GM19035 (cell line): ENCODE results near the gene SF3B3.

ENCODE experiments used
- ATAC-seq: cut with Tn5 transposase; IDR thresholded peaks from one replicate; pipeline ENCODE4 v1.9.1; 2021; ENCODE audit not compliant: unreplicated experiment

SF3B3 gene

GRCh38 chr16:70589998-70590471, 66.4 kb downstream of the SF3B3 start:
- no peak for ATAC-seq

GRCh38 chr16:70590722-70591415, 67.3 kb downstream of the SF3B3 start:
- no peak for ATAC-seq

GRCh38 chr16:70591615-70592014, 68.0 kb downstream of the SF3B3 start:
- no peak for ATAC-seq

GRCh38 chr16:70592106-70592571, 68.5 kb downstream of the SF3B3 start:
- ATAC-seq: no peak

GRCh38 chr16:70593544-70593943, 69.9 kb downstream of the SF3B3 start:
- no peak for ATAC-seq

GRCh38 chr16:70594569-70594968, 71.0 kb downstream of the SF3B3 start:
- no peak for ATAC-seq

- ATAC-seq: no peak
Observed at GRCh38 chr16:70597135-70597835, 73.7 kb downstream of the SF3B3 start.

GRCh38 chr16:70598937-70599503, 75.4 kb downstream of the SF3B3 start:
- ATAC-seq: no peak

- no peak for ATAC-seq
Observed at GRCh38 chr16:70600730-70601129, 77.1 kb downstream of the SF3B3 start.

- ATAC-seq: no peak
Observed at GRCh38 chr16:70601576-70602575, 78.3 kb downstream of the SF3B3 start.

- ATAC-seq: no peak
Observed at GRCh38 chr16:70602831-70603230, 79.2 kb downstream of the SF3B3 start.

- ATAC-seq: no peak
Observed at GRCh38 chr16:70604407-70605282, 81.0 kb downstream of the SF3B3 start.

GRCh38 chr16:70605283-70605657, 81.7 kb downstream of the SF3B3 start:
- no peak for ATAC-seq

- no peak for ATAC-seq
Observed at GRCh38 chr16:70608521-70608920, 84.9 kb downstream of the SF3B3 start.

- ATAC-seq: no peak
Observed at GRCh38 chr16:70610273-70611223, 86.9 kb downstream of the SF3B3 start.

- ATAC-seq: no peak
Observed at GRCh38 chr16:70611224-70611598, 87.6 kb downstream of the SF3B3 start.

GRCh38 chr16:70611785-70612303, 88.2 kb downstream of the SF3B3 start:
- no peak for ATAC-seq

GRCh38 chr16:70612931-70613330, 89.3 kb downstream of the SF3B3 start:
- ATAC-seq: no peak
